Measurements from ENCODE around the gene E2F6. TPM values are rescaled to one million over a fixed set of nuclear protein-coding genes. Genes with fewer than 3 reads are reported as not detected.
A peak's percentile ranks its signal among the peaks of the same experiment; 100 is the strongest.

The E2F6 gene
- total and polyA plus RNA-seq, 9 of the 15 experiments (the other 6 are each of a cell fraction or from before 2014, with no cell fraction given), result 13.6 to 33.9 (median 26.1) TPM

DNA sequence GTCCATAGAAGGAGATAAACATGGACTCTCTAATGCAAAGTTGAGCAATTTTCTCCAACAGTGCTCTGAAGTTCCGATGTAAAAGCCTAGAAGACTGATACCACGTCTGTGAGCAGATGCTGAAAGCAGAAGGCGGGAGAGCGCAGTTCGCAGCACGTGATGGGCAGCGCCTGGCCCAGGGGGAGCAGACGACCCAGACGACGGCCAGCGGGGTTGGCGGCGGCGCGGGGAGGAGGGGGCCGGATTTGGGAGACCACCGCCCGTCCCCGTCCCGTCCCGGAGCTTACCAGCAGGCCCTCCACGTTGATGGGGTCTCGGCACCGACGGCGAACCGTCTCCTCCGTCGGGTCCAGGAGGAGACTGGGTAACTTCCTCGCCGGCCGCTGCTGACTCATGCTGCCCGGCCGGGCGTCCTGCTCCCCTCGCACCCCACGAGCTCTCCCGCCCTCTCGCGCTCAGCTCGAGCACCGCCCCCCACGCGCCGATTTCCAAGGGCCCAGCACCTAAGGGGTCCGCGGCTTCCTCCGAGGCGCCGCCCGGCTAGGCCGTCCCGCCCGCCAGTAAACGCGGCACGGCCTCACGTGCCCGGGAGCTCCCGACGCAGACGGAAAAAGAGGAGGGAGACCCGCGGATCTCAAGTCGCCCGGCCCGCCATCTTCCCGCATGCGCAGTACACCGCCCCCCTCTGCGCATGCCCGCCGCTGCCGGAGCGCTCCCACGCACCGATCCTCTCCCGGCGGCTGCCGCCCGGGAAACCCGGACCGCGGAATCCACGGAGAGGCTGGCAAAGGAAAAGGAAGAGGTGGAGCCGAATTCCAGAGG is at the start of gene E2F6 (continued):
- TF ChIP-seq, protein P1, sequence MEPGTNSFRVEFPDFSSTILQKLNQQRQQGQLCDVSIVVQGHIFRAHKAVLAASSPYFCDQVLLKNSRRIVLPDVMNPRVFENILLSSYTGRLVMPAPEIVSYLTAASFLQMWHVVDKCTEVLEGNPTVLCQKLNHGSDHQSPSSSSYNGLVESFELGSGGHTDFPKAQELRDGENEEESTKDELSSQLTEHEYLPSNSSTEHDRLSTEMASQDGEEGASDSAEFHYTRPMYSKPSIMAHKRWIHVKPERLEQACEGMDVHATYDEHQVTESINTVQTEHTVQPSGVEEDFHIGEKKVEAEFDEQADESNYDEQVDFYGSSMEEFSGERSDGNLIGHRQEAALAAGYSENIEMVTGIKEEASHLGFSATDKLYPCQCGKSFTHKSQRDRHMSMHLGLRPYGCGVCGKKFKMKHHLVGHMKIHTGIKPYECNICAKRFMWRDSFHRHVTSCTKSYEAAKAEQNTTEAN (CRISPR knock-in tag; IDR thresholded peaks at IDR 0.05), result peak; percentile 94
- TF ChIP-seq ZNF239 (CRISPR knock-in tag; IDR thresholded peaks at IDR 0.05), result no peak
- TF ChIP-seq CCNT2 (IDR thresholded peaks at IDR 0.05; ENCODE audit: borderline replicate concordance, extremely low read depth, insufficient read length, low read depth, low read length), result peak; percentile 73
- TF ChIP-seq, protein P2, sequence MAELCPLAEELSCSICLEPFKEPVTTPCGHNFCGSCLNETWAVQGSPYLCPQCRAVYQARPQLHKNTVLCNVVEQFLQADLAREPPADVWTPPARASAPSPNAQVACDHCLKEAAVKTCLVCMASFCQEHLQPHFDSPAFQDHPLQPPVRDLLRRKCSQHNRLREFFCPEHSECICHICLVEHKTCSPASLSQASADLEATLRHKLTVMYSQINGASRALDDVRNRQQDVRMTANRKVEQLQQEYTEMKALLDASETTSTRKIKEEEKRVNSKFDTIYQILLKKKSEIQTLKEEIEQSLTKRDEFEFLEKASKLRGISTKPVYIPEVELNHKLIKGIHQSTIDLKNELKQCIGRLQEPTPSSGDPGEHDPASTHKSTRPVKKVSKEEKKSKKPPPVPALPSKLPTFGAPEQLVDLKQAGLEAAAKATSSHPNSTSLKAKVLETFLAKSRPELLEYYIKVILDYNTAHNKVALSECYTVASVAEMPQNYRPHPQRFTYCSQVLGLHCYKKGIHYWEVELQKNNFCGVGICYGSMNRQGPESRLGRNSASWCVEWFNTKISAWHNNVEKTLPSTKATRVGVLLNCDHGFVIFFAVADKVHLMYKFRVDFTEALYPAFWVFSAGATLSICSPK (IDR thresholded peaks at IDR 0.05; ENCODE audit: borderline replicate concordance), result 0 out of 2 replicates have a peak, but pooled peaks have one; percentile 33
- TF ChIP-seq ZNF232 (CRISPR knock-in tag; IDR thresholded peaks at IDR 0.05), result peak; percentile 97
- 0 out of 2 replicates have a peak, but pooled peaks have one; percentile 11 for TF ChIP-seq ZNF561 (CRISPR knock-in tag; conservative IDR thresholded peaks at IDR 0.05)
- no peak for TF ChIP-seq ZNF699 (CRISPR knock-in tag; IDR thresholded peaks at IDR 0.05; ENCODE audit: insufficient replicate concordance)
- TF ChIP-seq FOXP1 (CRISPR knock-in tag; IDR thresholded peaks at IDR 0.05), result peak; percentile 100
- peak; percentile 29; the same call in 1 of the 2 replicates for TF ChIP-seq ZBED1 (IDR thresholded peaks at IDR 0.05)
- TF ChIP-seq ESRRB (CRISPR knock-in tag; IDR thresholded peaks at IDR 0.05; ENCODE audit: borderline replicate concordance), result no peak
- peak; percentile 100 for TF ChIP-seq NEUROD1 (IDR thresholded peaks at IDR 0.05; ENCODE audit: borderline replicate concordance, low read depth, low read length, partially characterized antibody)
- TF ChIP-seq, protein P3, sequence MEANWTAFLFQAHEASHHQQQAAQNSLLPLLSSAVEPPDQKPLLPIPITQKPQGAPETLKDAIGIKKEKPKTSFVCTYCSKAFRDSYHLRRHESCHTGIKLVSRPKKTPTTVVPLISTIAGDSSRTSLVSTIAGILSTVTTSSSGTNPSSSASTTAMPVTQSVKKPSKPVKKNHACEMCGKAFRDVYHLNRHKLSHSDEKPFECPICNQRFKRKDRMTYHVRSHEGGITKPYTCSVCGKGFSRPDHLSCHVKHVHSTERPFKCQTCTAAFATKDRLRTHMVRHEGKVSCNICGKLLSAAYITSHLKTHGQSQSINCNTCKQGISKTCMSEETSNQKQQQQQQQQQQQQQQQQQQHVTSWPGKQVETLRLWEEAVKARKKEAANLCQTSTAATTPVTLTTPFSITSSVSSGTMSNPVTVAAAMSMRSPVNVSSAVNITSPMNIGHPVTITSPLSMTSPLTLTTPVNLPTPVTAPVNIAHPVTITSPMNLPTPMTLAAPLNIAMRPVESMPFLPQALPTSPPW (CRISPR knock-in tag; IDR thresholded peaks at IDR 0.05), result peak; percentile 91
- no peak for TF ChIP-seq SMAD2 (IDR thresholded peaks at IDR 0.05; ENCODE audit: low read depth, low read length)
- TF ChIP-seq RFX1 (IDR thresholded peaks at IDR 0.05), result no peak
- TF ChIP-seq, protein P4, sequence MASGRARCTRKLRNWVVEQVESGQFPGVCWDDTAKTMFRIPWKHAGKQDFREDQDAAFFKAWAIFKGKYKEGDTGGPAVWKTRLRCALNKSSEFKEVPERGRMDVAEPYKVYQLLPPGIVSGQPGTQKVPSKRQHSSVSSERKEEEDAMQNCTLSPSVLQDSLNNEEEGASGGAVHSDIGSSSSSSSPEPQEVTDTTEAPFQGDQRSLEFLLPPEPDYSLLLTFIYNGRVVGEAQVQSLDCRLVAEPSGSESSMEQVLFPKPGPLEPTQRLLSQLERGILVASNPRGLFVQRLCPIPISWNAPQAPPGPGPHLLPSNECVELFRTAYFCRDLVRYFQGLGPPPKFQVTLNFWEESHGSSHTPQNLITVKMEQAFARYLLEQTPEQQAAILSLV (tag; IDR thresholded peaks at IDR 0.05), result no peak
- peak; percentile 32 for TF ChIP-seq RBM25 (IDR thresholded peaks at IDR 0.05; ENCODE audit: low read depth, low read length, severe bottlenecking)
- TF ChIP-seq BRF1 (IDR thresholded peaks at IDR 0.05; ENCODE audit: borderline replicate concordance, extremely low read depth, insufficient read length), result no peak

Measured in K562 (cell line).